HG02870 (cell line): Measurements from ENCODE around the gene SSBP3.
"Not testable (repeated sequence)": the region's sequence is repeated elsewhere in the genome, so short reads cannot be mapped to it uniquely, and the experiment has no call there.

Source experiments
- ATAC-seq: cut with Tn5 transposase; IDR thresholded peaks from one replicate; pipeline ENCODE4 v1.9.1; 2021; ENCODE audit warnings: mild to moderate bottlenecking, moderate library complexity; ENCODE audit not compliant: unreplicated experiment

SSBP3 gene

DNA sequence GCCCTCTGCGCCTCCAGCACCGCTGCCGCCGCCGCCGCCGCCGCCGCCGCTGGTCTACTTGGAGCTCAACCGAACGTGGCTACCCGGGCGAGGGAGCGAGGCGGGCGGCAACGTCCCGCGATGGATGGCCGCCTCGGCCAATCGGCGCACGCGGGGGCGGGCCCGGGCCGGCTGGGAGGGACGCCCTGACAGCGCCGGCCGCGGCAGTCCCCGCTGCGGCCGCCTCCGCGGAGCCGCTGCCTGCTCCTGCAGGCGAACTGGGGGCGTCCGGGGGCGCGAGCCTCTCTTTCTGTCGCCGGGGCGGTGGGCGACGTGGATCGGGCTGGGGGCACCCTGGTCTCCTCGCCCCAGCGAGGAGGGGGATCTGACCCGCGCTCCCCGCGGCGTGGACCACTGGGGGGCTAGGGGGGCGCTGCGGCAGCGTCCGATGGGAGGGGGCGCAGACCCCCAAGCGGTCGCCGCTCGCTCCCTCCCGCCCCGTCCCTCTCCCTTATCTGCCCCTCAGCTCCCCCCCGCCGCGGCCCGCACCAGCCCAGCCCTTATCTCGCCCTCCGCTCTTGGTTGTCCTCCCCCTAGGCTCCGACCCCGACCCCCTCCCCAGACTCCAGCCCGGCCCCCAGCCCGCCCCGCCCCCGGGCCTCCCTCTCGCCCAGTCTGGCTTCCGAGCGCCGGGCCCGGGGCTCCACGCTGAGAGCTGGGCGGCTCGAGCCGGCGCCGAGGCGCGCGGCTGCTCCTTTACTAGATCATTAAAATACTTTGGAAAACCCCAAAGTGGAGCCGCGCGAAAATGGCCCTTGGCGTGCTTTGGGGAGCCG is at the start of gene SSBP3:
TSS of gene SSBP3 (minus strand) at position 56 of the 815 bp plus-strand sequence.
- ATAC-seq = peak; percentile 83

GRCh38 chr1:54453509-54453908 is 47.3 kb upstream of the SSBP3 start:
- no peak for ATAC-seq

DNA sequence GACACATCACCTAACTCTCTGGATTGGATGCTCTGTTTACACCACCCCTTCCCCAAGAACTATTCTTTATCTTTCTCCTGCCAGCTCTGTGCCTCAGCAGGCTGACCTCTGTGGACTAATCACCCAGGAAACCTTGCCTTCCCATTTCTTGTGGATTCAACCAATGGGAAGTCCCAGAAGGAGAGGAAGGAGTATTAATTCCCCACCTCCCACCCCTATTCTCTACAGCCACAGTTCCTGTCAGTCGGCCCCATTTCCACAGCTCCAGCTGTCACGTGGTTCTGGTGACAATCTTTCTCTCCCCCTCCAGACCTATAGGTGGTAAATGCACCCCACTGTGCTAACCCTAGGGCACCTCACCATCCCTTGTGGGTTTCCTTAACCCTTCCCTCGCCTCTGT is 46.8 kb upstream of the SSBP3 start:
- no peak for ATAC-seq

GRCh38 chr1:54449431-54449830 is 43.2 kb upstream of the SSBP3 start:
- ATAC-seq = not testable (repeated sequence)

- not testable (repeated sequence) for ATAC-seq
Observed at GRCh38 chr1:54448801-54449200, 42.6 kb upstream of the SSBP3 start.

DNA sequence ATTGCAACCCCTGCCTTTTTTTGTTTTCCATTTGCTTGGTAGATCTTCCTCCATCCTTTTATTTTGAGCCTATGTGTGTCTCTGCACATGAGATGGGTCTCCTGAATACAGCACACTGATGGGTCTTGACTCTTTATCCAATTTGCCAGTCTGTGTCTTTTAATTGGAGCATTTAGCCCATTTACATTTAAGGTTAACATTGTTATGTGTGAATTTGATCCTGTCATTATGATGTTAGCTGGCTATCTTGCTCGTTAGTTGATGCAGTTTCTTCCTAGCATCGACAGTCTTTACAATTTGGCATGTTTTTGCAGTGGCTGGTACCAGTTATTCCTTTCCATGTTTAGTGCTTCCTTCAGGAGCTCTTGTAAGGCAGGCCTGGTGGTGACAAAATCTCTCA is 40.9 kb upstream of the SSBP3 start:
- not testable (repeated sequence) for ATAC-seq

GRCh38 chr1:54442185-54442584 is 36.0 kb upstream of the SSBP3 start:
- ATAC-seq = no peak

- no peak for ATAC-seq
Observed at GRCh38 chr1:54439550-54440223, 33.5 kb upstream of the SSBP3 start.

GRCh38 chr1:54437783-54438182 is 31.6 kb upstream of the SSBP3 start:
- no peak for ATAC-seq

GRCh38 chr1:54436826-54437225 is 30.6 kb upstream of the SSBP3 start:
- no peak for ATAC-seq

GRCh38 chr1:54429838-54430237 is 23.6 kb upstream of the SSBP3 start:
- no peak for ATAC-seq

GRCh38 chr1:54428837-54429518 is 22.8 kb upstream of the SSBP3 start:
- no peak for ATAC-seq

DNA sequence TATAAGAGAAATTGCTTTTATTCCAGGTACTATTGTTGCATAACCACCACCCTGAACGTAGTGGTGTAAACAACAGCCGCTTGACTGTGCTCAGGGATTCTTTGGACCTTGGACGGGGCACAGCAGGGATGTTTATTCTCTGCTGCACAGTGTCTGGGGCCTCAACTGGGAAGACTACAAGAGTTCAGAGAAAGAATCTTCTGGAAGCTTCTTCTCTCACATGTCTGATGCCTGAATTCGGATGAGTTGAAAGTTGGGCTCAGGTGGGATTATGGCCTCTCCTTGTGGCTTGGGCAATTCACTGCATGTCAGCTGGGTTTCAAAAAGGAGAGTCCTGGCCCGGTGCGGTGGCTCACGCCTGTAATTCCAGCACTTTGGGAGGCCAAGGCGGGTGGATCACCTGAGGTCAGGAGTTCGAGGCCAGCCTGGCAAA is 19.0 kb upstream of the SSBP3 start:
- no peak for ATAC-seq

GRCh38 chr1:54424398-54424797 is 18.2 kb upstream of the SSBP3 start:
- no peak for ATAC-seq

DNA sequence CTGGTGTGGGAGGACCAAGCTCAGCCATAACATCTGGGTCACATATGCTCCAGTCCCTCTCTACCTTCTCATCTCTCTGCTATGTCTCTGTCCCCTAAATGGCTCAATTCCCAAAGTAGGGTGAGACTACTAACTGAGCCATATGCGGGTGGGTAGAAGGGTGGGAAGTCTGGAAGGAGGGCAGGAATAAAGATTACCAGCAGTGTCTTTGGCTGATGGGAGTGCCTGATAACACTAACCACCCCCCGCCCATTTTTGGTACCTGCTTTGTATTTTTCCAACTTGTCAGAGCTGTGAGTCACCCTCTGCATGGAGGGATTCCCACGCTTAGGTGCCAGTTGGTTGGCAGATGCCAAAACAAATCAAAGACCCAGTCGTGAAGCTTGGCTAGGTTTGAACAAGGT is 14.9 kb upstream of the SSBP3 start:
- no peak for ATAC-seq

GRCh38 chr1:54418598-54418997 is 12.4 kb upstream of the SSBP3 start:
- ATAC-seq = not testable (repeated sequence)

- ATAC-seq = no peak
Observed at GRCh38 chr1:54417123-54417522, 10.9 kb upstream of the SSBP3 start.

- no peak for ATAC-seq
Observed at GRCh38 chr1:54416435-54416834, 10.2 kb upstream of the SSBP3 start.

DNA sequence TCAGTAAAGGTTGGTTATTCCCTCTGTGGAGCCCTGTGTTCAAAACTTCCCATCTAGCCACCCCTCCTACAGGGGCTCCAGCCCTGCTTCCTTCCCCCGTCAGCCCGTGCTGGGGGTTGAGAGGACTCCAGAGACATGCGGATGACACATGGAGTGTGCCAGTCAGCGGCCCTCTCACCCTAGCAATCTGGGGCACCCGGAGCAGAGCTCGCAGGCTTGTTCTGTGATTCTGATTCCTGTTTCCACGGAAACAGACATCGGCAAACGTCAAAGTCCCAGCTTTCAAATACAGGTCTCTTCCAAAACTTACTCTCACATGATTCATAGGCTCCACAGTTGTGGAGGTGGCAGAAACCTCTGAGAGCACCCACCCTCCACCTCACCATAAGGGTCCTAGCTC is 9.8 kb upstream of the SSBP3 start:
- ATAC-seq = no peak

- no peak for ATAC-seq
Observed at GRCh38 chr1:54415533-54415932, 9.3 kb upstream of the SSBP3 start.

DNA sequence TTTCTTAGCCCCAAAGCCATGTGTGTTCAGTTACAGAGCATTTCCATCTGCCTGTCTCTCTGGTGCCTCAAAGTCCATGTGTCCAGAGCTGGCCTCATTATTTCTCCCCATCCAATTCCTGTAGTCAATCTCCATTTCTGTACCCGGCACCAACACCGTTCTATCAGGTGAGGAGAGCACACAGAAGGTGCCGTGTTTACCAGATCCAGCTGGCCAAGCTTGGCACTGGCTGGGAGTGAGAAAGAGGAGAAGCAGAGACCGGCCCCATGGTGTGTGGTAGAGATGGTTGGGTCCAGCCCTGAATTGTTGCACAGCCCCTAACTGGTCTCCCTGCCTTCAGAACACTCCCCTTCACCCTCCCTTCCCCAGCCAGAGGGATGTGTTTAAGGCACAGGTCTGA is 7.5 kb upstream of the SSBP3 start:
- ATAC-seq = no peak

- ATAC-seq = no peak
Observed at GRCh38 chr1:54413295-54413694, 7.1 kb upstream of the SSBP3 start.
